ENCODE measurements around the gene PLD4. TPM values are rescaled to one million over a fixed set of nuclear protein-coding genes. Genes with fewer than 3 reads are reported as not detected.

The PLD4 gene, protein sequence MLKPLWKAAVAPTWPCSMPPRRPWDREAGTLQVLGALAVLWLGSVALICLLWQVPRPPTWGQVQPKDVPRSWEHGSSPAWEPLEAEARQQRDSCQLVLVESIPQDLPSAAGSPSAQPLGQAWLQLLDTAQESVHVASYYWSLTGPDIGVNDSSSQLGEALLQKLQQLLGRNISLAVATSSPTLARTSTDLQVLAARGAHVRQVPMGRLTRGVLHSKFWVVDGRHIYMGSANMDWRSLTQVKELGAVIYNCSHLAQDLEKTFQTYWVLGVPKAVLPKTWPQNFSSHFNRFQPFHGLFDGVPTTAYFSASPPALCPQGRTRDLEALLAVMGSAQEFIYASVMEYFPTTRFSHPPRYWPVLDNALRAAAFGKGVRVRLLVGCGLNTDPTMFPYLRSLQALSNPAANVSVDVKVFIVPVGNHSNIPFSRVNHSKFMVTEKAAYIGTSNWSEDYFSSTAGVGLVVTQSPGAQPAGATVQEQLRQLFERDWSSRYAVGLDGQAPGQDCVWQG
- total RNA-seq = not detected

DNA sequence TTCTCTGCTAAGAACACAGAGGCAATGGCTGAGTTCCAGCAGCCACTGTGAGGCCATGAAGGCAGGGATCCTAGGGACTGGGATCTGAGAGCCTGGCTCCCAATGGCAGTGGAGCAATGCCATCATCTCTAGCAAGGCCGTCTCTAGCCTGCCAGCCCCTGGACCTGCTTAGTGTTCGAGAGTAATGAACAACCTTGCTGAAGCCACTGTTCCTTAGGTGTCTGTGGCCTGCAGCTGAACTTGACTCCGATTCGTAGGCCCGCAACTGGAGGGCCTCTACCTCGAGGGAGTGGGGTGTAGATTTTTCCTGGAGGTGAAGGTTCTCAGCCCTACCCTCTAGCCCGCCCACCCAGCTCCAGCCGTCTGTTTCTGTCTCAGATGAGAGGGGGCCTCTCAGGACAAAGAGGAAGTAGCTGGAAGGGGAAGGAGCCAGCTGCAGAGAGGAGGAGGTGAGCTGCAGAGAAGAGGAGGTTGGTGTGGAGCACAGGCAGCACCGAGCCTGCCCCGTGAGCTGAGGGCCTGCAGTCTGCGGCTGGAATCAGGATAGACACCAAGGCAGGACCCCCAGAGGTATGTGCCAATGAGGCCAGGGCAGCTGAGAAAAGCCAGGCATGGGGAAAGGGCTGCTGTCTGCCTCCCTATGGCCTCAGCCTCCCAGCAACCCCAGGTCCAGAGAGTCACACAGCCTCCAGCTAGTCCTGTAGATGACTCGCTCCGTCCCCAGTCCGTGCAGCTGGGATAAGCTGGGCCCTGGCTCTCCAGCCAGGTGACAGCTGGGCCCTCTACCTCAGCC, at the start of gene PLD4:
Gene PLD4, plus strand, starts transcription at position 459 of the 793 bp plus-strand sequence. CDS start 2,262 bp downstream, outside the sequence.
- Histone ChIP-seq H3K27ac (no peak within 1 kb of the TSS), H3K9me3 (no peaks in the 10 kb centered on the region), H3K4me1 (no peaks in the 10 kb centered on the region), H3K27me3 (no peaks in the 10 kb centered on the region), H3K36me3 (no peaks in the 10 kb centered on the region), H3K4me3 (no peak within 1 kb of the TSS)
- intact Hi-C loops (cut with DNase I) = no loop called here
- TF ChIP-seq, protein P1, sequence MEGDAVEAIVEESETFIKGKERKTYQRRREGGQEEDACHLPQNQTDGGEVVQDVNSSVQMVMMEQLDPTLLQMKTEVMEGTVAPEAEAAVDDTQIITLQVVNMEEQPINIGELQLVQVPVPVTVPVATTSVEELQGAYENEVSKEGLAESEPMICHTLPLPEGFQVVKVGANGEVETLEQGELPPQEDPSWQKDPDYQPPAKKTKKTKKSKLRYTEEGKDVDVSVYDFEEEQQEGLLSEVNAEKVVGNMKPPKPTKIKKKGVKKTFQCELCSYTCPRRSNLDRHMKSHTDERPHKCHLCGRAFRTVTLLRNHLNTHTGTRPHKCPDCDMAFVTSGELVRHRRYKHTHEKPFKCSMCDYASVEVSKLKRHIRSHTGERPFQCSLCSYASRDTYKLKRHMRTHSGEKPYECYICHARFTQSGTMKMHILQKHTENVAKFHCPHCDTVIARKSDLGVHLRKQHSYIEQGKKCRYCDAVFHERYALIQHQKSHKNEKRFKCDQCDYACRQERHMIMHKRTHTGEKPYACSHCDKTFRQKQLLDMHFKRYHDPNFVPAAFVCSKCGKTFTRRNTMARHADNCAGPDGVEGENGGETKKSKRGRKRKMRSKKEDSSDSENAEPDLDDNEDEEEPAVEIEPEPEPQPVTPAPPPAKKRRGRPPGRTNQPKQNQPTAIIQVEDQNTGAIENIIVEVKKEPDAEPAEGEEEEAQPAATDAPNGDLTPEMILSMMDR (IDR thresholded peaks at IDR 0.05) = no peak
- DNase-seq (ENCODE audit: extremely low spot score in 2 of 2) = no peak

DNA sequence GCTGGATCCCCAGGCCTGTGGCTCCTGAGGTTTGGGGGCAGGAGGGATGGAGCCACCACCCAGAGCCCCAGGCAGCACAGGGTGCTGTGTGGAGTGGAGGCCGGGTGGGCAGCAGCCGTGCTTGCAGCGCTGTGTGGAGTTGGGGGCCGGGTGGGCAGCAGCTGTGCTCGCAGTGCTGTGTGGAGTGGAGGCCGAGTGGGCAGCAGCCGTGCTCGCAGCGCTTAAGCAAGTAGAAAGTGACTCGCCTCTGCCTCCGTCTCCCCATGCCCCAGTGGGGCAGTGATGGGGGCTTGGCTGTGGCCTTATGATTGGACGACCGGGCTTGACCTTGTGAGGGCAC, 49.3 kb upstream of the PLD4 start:
- no peak for DNase-seq (ENCODE audit: extremely low spot score in 2 of 2)
- intact Hi-C loops (cut with DNase I) = no loop called here
- Histone ChIP-seq H3K27me3 (no peaks in the 10 kb centered on the region), H3K27ac (no peak overlapping the region), H3K4me3 (no peak overlapping the region), H3K36me3 (peaks cover 0 to 14% of the 10 kb centered on the region in 2 donors), H3K9me3 (no peaks in the 10 kb centered on the region), H3K4me1 (peaks cover 24% of the 10 kb centered on the region)
- TF ChIP-seq POLR2AphosphoS5 (IDR thresholded peaks at IDR 0.05; ENCODE audit: insufficient read depth in 1 of 2, low read depth in 1 of 2) (no peak), POLR2A (IDR thresholded peaks at IDR 0.05) (no peak)
- TF ChIP-seq, protein P1 (IDR thresholded peaks at IDR 0.05) = no peak

DNA sequence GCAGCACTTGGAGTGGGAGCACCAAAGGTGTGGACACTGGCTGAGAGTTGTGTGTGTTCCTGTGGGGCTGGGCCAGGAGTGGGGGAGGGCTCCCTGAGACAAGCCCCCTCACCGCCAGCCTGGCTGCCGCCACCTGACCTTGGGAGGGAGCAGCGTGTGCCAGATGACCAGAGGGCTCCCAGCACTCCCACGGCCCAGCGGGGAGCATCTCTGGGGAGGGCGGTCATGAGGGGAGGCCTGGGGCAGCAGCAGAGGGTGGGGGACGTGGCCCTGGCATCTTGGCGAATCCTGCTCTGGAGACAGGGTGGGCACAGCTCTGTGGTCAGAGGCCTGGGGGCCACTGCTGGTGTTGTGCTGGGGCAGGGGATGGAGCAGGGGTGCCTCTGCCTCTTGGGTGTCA, 48.9 kb upstream of the PLD4 start:
- intact Hi-C loops (cut with DNase I) = no loop called here
- H3K27me3 ChIP-seq = no peaks in the 10 kb centered on the region
- H3K9me3 ChIP-seq = no peaks in the 10 kb centered on the region
- DNase-seq (ENCODE audit: extremely low spot score in 2 of 2) = no peak
- H3K27ac ChIP-seq = no peak overlapping the region
- H3K36me3 ChIP-seq = peaks cover 0 to 14% of the 10 kb centered on the region in 2 donors
- no peak overlapping the region for H3K4me3 ChIP-seq
- peaks cover 24% of the 10 kb centered on the region for H3K4me1 ChIP-seq
- TF ChIP-seq POLR2A (IDR thresholded peaks at IDR 0.05) (no peak), POLR2AphosphoS5 (IDR thresholded peaks at IDR 0.05; ENCODE audit: insufficient read depth in 1 of 2, low read depth in 1 of 2) (no peak)
- TF ChIP-seq, protein P1 (IDR thresholded peaks at IDR 0.05) = no peak

DNA sequence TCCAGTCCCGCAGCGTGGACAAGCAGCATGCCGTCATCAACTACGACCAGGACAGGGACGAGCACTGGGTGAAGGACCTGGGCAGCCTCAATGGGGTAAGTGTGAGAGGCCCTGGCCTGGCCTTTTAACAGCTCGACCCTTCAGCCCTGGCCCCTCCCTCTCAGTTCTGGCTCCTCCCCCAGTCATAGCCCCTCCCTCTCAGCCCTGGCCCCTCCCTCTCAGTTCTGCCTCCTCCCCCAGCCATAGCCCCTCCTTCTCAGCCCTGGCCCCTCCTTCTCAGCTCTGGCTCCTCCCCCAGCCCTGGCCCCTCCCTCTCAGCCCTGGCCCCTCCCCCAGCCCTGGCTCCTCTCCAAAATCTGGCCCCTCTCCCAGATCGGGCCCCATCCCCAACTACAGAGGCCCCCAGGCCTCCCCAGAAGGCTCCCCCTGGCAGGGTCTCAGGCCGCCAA, 48.4 kb upstream of the PLD4 start:
- intact Hi-C loops (cut with DNase I) = no loop called here
- Histone ChIP-seq H3K36me3 (peaks cover 0 to 14% of the 10 kb centered on the region in 2 donors), H3K27me3 (no peaks in the 10 kb centered on the region), H3K4me3 (no peak overlapping the region), H3K4me1 (peaks cover 24% of the 10 kb centered on the region), H3K27ac (no peak overlapping the region), H3K9me3 (no peaks in the 10 kb centered on the region)
- TF ChIP-seq POLR2AphosphoS5 (IDR thresholded peaks at IDR 0.05; ENCODE audit: insufficient read depth in 1 of 2, low read depth in 1 of 2) (no peak), POLR2A (IDR thresholded peaks at IDR 0.05) (no peak)
- TF ChIP-seq, protein P1 (IDR thresholded peaks at IDR 0.05) = no peak
- no peak for DNase-seq (ENCODE audit: extremely low spot score in 2 of 2)
